ENCODE data around the gene ZNF891.

- TF ChIP-seq POLR2AphosphoS5 (IDR thresholded peaks at IDR 0.05; ENCODE audit: low read depth, low read length), result no peak
- TF ChIP-seq CTCF (IDR thresholded peaks at IDR 0.05), result no peak
- TF ChIP-seq TCF7L2 (IDR thresholded peaks at IDR 0.05; ENCODE audit: low read depth, low read length), result no peak
- TF ChIP-seq REST (IDR thresholded peaks at IDR 0.05; ENCODE audit: insufficient read depth in 1 of 2, low read depth in 2 of 2, low read length in 1 of 2), result no peak
- TF ChIP-seq SIN3A (IDR thresholded peaks at IDR 0.05; ENCODE audit: borderline replicate concordance, insufficient read depth, low read depth, low read length), result no peak
Observed at GRCh38 chr12:133081159-133081780, 48.8 kb downstream of the ZNF891 start.

All from Panc1 (cell line).